ENCODE results near the gene NFKBIA. TPM values are rescaled to one million over a fixed set of nuclear protein-coding genes. Genes with fewer than 3 reads are reported as not detected.

Gene NFKBIA
- total and polyA plus RNA-seq, 2 of the 8 experiments (the other 6 are each of a cell fraction or from before 2014, with no cell fraction given), result 25.9 to 49.7 TPM

GRCh38 chr14:35429951-35430350 lies 25.4 kb upstream of the NFKBIA start:
- Histone ChIP-seq H4K20me1 (replicated peaks in 1 of 2; ENCODE audit: control insufficient read depth in 1 of 2, insufficient read depth in 2 of 2, low read length in 2 of 2) (no peaks in the 10 kb centered on the region), H2BK12ac (ENCODE audit: low read depth, low read length) (no peak overlapping the region), H3K4me1 (replicated peaks in 1 of 4; ENCODE audit: control insufficient read depth in 3 of 4, insufficient read depth in 4 of 4, low read length in 3 of 4) (no peaks in the 10 kb centered on the region), H3K79me2 (ENCODE audit: control insufficient read depth in 1 of 2, insufficient read depth in 2 of 2, low read length in 2 of 2) (no peaks in the 10 kb centered on the region), H3K14ac (ENCODE audit: insufficient read length) (no peak overlapping the region), H3K4me3 (ENCODE audit: extremely low read depth in 1 of 4, insufficient read depth in 2 of 4, low read depth in 3 of 4, low read length in 4 of 4) (no peak overlapping the region), H3K9ac (replicated peaks in 1 of 4; ENCODE audit: extremely low read depth in 1 of 4, low read depth in 3 of 4, low read length in 3 of 4) (no peak overlapping the region), H2BK15ac (ENCODE audit: low read length) (no peak overlapping the region), H4K8ac (ENCODE audit: extremely low read depth, insufficient read depth, low read length) (no peak overlapping the region), H3K4me2 (ENCODE audit: insufficient read depth in 1 of 2, low read depth in 2 of 2, low read length in 2 of 2) (no peak overlapping the region), H3K4ac (replicated peaks; ENCODE audit: insufficient read length, low read depth, low read length) (no peak overlapping the region), H3K18ac (ENCODE audit: extremely low read depth, low read length) (no peak overlapping the region), H3K56ac (replicated peaks; ENCODE audit: insufficient read length, low read depth, low read length) (no peak overlapping the region), H3K79me1 (ENCODE audit: low read depth, low read length) (no peaks in the 10 kb centered on the region), H4K5ac (ENCODE audit: insufficient read length, low read depth, low read length) (no peak overlapping the region), H3K36me3 (ENCODE audit: control insufficient read depth in 2 of 4, insufficient read depth in 4 of 4, low read length in 3 of 4) (no peaks in the 10 kb centered on the region), H2AFZ (ENCODE audit: low read length) (peak overlapping the region; percentile 57; the same call in 1 of the 2 replicates), H2BK5ac (ENCODE audit: low read depth, low read length) (no peak overlapping the region), H3K9me3 (ENCODE audit: insufficient read depth in 2 of 2, low read depth in 1 of 2, low read length in 1 of 2) (no peaks in the 10 kb centered on the region), H4K91ac (replicated peaks; ENCODE audit: insufficient read length, low read length) (no peak overlapping the region), H2AK5ac (ENCODE audit: low read depth, low read length) (no peak overlapping the region), H2BK20ac (ENCODE audit: low read length) (no peak overlapping the region), H2BK120ac (replicated peaks; ENCODE audit: low read depth, low read length) (no peak overlapping the region), H3K23me2 (ENCODE audit: low read depth, low read length) (no peaks in the 10 kb centered on the region), H3K27me3 (replicated peaks in 1 of 4; ENCODE audit: control insufficient read depth in 3 of 4, extremely low read depth in 1 of 4, insufficient read depth in 3 of 4, low read length in 3 of 4) (no peaks in the 10 kb centered on the region), H3K27ac (ENCODE audit: low read depth, low read length) (no peak overlapping the region), H3K23ac (ENCODE audit: insufficient read length) (no peak overlapping the region)
- FAIRE-seq (no peak), DNase-seq (ENCODE audit: low read depth in 1 of 2, low spot score in 2 of 2) (no peak)
- WGBS, 2 experiments (ENCODE audit: extremely low coverage in 1 of 2, insufficient coverage in 1 of 2, insufficient read length in 1 of 2, insufficient replicate concordance in 2 of 2, low coverage in 1 of 2, low lambda C conversion rate in 2 of 2, missing lambda C conversion rate in 1 of 2), result 74% methylated on average over 4 of the region's 4 CpGs; no CpG with 5 or more reads in 1 of the 2 experiments
- ChIA-PET POLR2A (ENCODE audit: partially characterized antibody) (no interaction called here), CTCF (ENCODE audit: partially characterized antibody) (interaction anchor here (0.7 to 1.8 kb wide), 2 partner anchors 9 to 14 kb away, joined by 3 to 12 read pairs; no protein-coding TSS in a partner anchor)
- TF ChIP-seq USF2 (IDR thresholded peaks at IDR 0.05; ENCODE audit: low read length), result no peak
- TF ChIP-seq, protein P1, sequence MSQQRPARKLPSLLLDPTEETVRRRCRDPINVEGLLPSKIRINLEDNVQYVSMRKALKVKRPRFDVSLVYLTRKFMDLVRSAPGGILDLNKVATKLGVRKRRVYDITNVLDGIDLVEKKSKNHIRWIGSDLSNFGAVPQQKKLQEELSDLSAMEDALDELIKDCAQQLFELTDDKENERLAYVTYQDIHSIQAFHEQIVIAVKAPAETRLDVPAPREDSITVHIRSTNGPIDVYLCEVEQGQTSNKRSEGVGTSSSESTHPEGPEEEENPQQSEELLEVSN (IDR thresholded peaks at IDR 0.05), result no peak
- no peak for TF ChIP-seq CEBPB (IDR thresholded peaks at IDR 0.05; ENCODE audit: low read depth, low read length)
- TF ChIP-seq, protein P2, sequence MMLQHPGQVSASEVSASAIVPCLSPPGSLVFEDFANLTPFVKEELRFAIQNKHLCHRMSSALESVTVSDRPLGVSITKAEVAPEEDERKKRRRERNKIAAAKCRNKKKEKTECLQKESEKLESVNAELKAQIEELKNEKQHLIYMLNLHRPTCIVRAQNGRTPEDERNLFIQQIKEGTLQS (IDR thresholded peaks at IDR 0.05; ENCODE audit: insufficient read depth, low read depth, low read length), result no peak
- no peak for TF ChIP-seq TBP (IDR thresholded peaks at IDR 0.05; ENCODE audit: low read depth, low read length)
- no peak for TF ChIP-seq POU5F1 (IDR thresholded peaks at IDR 0.05; ENCODE audit: low read depth, low read length)
- TF ChIP-seq RBBP5 (IDR thresholded peaks at IDR 0.05; ENCODE audit: borderline replicate concordance, low read depth, low read length), result no peak
- TF ChIP-seq, protein P3, sequence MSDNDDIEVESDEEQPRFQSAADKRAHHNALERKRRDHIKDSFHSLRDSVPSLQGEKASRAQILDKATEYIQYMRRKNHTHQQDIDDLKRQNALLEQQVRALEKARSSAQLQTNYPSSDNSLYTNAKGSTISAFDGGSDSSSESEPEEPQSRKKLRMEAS (IDR thresholded peaks at IDR 0.05), result no peak
- no peak for TF ChIP-seq SP4 (IDR thresholded peaks at IDR 0.05; ENCODE audit: low read length)
- no peak for TF ChIP-seq CTBP2 (IDR thresholded peaks at IDR 0.05; ENCODE audit: borderline replicate concordance, insufficient read depth, insufficient read length, low read length)
- TF ChIP-seq NRF1 (IDR thresholded peaks at IDR 0.05; ENCODE audit: low read depth, low read length), result no peak
- TF ChIP-seq EZH2 (IDR thresholded peaks at IDR 0.05; ENCODE audit: low read depth, low read length, severe bottlenecking), result no peak

Data from H1 (cell line).